ENCODE measurements around the gene PPP6C. TPM values are rescaled to one million over a fixed set of nuclear protein-coding genes. Genes with fewer than 3 reads are reported as not detected.
"Not testable (repeated sequence)": the region's sequence is repeated elsewhere in the genome, so short reads cannot be mapped to it uniquely, and the experiment has no call there.

PPP6C gene
- polyA plus RNA-seq, 1 experiment = 7.7 TPM

- TF ChIP-seq, protein P1, sequence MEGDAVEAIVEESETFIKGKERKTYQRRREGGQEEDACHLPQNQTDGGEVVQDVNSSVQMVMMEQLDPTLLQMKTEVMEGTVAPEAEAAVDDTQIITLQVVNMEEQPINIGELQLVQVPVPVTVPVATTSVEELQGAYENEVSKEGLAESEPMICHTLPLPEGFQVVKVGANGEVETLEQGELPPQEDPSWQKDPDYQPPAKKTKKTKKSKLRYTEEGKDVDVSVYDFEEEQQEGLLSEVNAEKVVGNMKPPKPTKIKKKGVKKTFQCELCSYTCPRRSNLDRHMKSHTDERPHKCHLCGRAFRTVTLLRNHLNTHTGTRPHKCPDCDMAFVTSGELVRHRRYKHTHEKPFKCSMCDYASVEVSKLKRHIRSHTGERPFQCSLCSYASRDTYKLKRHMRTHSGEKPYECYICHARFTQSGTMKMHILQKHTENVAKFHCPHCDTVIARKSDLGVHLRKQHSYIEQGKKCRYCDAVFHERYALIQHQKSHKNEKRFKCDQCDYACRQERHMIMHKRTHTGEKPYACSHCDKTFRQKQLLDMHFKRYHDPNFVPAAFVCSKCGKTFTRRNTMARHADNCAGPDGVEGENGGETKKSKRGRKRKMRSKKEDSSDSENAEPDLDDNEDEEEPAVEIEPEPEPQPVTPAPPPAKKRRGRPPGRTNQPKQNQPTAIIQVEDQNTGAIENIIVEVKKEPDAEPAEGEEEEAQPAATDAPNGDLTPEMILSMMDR (IDR thresholded peaks at IDR 0.05; ENCODE audit: insufficient read depth, low read depth, low read length) = no peak
- Histone ChIP-seq H3K27me3 (ENCODE audit: control insufficient read depth, insufficient read depth, low read length) (no peaks in the 10 kb centered on the region), H3K4me3 (ENCODE audit: low read depth, low read length) (no peak overlapping the region), H3K36me3 (ENCODE audit: control insufficient read depth, insufficient read depth, low read length) (no peaks in the 10 kb centered on the region)
- POLR2A ChIA-PET = interaction anchor here (0.7 kb wide), 1 partner anchor 143 kb away, joined by 8 read pairs; no protein-coding TSS in a partner anchor
- CTCF ChIA-PET = no interaction called here
- DNase-seq (ENCODE audit: low read depth) = no peak
Measured at GRCh38 chr9:125183561-125183960, 6.0 kb downstream of the PPP6C start.

DNA sequence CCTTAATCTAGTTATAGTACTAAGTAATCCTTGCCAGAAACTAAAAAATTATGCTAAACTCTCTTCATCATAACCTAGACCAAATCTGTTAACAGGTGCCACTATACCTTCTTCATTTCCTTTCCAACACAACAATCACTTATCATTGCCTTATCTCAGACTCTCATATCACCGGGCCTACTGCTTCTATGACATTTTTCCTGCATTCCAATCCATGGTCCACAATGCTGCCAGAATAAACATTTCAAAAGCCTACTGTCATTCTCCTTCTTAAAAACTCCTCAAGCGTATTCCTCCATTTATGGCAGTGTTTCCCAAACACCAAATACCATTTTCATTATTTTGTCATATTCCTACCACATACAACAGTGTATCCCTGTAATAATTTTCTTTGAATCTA is 6.5 kb downstream of the PPP6C start:
- DNase-seq (ENCODE audit: low read depth) = no peak
- POLR2A ChIA-PET = no interaction called here
- H3K27me3 ChIP-seq (ENCODE audit: control insufficient read depth, insufficient read depth, low read length) = no peaks in the 10 kb centered on the region
- H3K4me3 ChIP-seq (ENCODE audit: low read depth, low read length) = no peak overlapping the region
- TF ChIP-seq, protein P1 (IDR thresholded peaks at IDR 0.05; ENCODE audit: insufficient read depth, low read depth, low read length) = no peak
- H3K36me3 ChIP-seq (ENCODE audit: control insufficient read depth, insufficient read depth, low read length) = no peaks in the 10 kb centered on the region
- CTCF ChIA-PET = no interaction called here

- POLR2A ChIA-PET; CTCF ChIA-PET; H3K36me3 ChIP-seq (ENCODE audit: control insufficient read depth, insufficient read depth, low read length): not testable (repeated sequence)
Measured at GRCh38 chr9:125181756-125182155, 7.8 kb downstream of the PPP6C start.

DNA sequence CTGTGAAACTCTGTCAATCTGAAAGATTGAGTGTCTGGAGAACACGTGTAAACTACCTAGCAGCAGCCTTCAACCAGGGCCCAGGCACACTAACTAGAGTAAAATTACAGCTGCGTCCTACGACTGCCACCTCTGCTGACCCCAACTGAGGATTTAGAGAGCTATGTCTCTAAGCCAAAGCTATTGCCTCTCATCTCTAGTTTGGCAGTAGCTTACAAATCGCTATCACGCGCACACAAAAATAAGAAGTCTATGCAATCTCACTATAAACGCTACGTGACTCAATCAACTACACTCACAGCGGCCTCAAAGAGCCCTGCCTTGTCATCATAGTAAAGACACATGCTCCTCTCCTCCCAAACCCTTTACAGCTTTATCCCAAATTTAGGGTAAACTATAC is 8.7 kb downstream of the PPP6C start:
- H3K36me3 ChIP-seq (ENCODE audit: control insufficient read depth, insufficient read depth, low read length) = no peaks in the 10 kb centered on the region
- TF ChIP-seq, protein P1 (IDR thresholded peaks at IDR 0.05; ENCODE audit: insufficient read depth, low read depth, low read length) = no peak
- no peak for DNase-seq (ENCODE audit: low read depth)
- no peak overlapping the region for H3K4me3 ChIP-seq (ENCODE audit: low read depth, low read length)
- no peaks in the 10 kb centered on the region for H3K27me3 ChIP-seq (ENCODE audit: control insufficient read depth, insufficient read depth, low read length)
- CTCF ChIA-PET = no interaction called here
- POLR2A ChIA-PET = no interaction called here

More at GRCh38 chr9:125181756-125182155, 7.8 kb downstream of the PPP6C start:
- not testable (repeated sequence) for H3K27me3 ChIP-seq (ENCODE audit: control insufficient read depth, insufficient read depth, low read length); DNase-seq (ENCODE audit: low read depth); H3K4me3 ChIP-seq (ENCODE audit: low read depth, low read length)

- H3K27me3 ChIP-seq (ENCODE audit: control insufficient read depth, insufficient read depth, low read length); POLR2A ChIA-PET; H3K4me3 ChIP-seq (ENCODE audit: low read depth, low read length); CTCF ChIA-PET; H3K36me3 ChIP-seq (ENCODE audit: control insufficient read depth, insufficient read depth, low read length); DNase-seq (ENCODE audit: low read depth): not testable (repeated sequence)
Measured at GRCh38 chr9:125179776-125180175, 9.8 kb downstream of the PPP6C start.

DNA sequence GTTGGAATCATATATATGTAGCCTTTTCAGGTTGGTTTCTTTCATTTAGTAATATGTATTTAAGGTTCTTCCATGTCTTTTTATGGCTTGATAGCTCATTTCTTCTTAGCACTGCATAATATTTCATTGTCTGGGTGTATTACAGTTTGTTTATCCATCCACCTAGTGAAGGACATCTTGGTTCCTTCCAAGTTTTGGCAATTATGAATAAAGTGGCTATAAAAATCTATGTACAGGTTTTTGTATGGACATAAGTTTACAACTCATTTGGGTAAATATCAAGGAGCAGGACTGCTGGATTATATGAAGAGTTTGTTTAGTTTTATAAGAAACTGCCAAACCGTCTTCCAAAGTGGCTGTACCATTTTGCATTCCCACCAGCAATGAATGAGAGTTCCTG is 11.7 kb downstream of the PPP6C start:
- Histone ChIP-seq H3K36me3 (ENCODE audit: control insufficient read depth, insufficient read depth, low read length) (peaks cover 1% of the 10 kb centered on the region), H3K4me3 (ENCODE audit: low read depth, low read length) (no peak overlapping the region), H3K27me3 (ENCODE audit: control insufficient read depth, insufficient read depth, low read length) (no peaks in the 10 kb centered on the region)
- TF ChIP-seq, protein P1 (IDR thresholded peaks at IDR 0.05; ENCODE audit: insufficient read depth, low read depth, low read length) = no peak
- POLR2A ChIA-PET = no interaction called here
- CTCF ChIA-PET = no interaction called here
- no peak for DNase-seq (ENCODE audit: low read depth)

All from BJ (cell line).